Suppressor macrophage (primary cell): Measurements from ENCODE around the gene KLHL12.
A peak's percentile ranks its signal among the peaks of the same experiment; 100 is the strongest.

Source experiments
- DNase-seq, 4 experiments: peaks; one replicate each; pipeline ENCODE4 v3.0.0-alpha.2; 2020 to 2022

The KLHL12 gene

DNA sequence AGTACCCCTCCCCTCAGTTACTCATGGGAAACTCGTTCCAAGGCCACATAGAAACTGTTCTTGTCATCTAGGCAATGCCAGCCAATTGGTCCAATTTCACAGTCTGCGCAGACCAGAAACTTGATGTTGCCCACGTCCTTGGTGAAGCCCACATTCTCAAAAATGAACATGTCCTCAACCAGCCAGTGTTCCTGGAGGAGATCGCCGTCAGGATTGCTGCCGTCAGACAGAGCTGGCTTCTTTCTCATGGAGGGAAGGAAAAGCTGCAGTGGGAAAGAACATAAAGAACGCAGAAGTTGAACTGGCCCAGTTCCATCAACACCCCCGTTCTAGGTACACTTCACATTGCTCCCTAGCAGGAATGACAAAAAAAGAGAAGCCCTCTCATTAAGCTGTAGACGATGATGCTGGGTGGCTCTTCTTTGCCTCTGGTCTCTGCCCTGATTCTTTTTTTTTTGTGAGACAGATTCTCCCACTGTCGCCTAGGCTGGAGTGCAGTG lies 46.0 kb downstream of the KLHL12 start:
- DNase-seq: no peak

DNA sequence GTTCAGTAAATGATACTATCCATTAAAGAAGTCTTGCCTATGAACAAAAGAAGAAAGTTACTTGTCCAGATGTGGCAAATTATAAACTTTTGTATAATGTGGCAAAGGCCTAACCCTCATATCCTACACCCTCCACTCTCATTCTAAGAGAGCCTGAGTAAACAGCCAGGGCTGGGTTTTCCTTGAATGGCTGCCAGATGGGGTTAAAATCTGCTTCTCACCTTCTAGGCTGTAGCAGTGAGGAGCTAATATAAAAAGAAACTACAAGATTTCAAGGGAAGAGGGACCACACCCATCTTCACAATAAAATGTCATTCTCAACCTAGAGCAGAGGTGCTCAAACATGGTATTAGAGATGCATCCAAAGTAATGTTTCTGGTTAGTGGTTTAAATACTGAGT lies 47.0 kb downstream of the KLHL12 start:
- no peak for DNase-seq

DNA sequence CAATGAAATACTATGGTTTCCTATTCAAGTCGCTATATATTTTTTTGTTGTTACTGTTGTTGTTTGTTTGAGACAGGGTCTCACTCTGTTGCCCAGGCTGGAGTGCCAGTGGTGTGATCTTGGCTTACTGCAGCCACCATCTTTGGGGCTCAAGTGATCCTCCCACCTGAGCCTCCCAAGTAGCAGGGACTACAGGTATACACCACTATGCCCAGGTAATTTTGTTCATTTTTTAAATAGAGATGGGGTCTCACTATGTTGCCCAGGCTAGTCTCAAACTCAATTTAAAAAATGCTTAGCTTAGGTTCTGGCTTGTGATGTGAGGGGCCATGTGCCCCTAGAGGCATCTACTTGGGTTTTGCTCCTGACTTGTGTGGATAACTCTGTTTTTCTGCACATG lies 47.9 kb downstream of the KLHL12 start:
- DNase-seq: no peak

DNA sequence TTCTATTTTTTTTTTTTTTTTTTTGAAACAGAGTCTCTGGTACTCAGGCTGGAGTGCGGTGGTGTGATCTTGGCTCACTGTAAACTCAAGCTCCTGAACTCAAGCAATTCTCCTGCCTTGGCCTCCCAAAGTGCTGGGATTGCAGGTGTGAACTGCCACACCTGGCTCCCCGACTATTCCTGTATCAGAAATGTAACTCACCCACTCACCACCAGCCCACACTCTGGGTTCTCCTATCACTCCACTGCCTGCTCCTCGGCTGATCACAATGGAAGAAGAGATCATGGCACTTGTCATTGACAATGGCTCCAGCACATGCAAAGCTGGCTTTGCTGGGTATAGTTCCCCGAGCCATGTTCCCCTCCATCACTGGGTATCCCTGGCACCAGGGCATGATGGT lies 54.0 kb downstream of the KLHL12 start:
- no peak for DNase-seq

DNA sequence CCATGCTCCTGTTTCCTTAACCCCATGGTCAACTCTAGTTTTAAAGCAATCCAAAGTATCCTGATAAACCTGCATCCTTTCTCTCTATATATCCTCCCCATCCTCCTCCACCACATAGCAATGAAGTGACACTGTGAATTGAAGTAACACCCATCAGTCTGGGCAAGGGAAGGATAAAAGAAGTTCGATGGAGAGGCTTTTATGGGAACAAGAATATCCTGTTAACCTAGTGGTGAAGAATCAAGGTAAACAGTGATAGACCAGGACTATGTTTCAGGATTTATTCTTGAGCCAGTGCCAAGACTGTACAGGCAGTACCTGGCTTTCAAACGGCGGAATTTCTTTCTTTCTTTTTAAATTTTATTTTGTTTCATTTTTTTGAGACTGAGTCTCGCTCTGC lies 55.7 kb downstream of the KLHL12 start:
- no peak for DNase-seq

DNA sequence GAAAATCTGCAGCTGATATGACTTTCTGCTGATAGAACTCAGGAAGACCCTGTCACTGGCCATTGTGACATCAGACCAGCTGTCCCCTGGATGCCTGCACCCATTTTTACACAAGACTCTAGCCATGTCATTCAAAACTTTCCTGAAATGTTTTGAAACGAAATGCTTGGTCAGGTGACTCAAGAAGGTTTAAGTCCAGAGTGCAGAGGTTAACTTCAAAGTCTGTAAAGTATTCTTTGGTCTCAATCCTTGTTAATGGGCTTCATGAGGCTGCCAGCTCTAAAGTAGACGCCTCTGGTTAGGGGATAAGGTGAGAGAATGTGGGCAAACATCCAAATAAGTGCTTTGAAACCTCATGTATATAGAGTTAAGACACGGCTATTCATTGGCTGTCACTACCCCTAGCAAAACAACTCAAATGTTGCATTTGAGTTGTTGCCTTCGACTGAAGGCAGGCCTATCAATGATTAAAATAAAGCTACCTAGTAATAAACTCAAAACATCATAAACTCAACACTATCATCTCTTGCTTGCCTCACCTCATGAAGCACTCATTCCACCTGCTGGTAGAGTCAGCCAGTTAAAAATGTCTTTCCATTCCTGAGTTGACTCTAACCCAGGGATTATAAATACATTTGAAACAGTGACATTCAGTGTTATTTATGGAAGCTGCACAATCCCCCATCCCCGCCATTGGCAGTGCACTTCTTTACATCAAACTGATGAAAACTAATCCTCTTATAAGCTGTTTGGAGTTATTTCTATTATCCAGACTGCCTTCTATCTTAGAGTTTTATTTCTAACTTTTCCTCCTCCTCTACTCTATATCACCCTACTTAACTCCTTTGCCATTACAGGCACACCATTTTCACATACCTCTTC lies 64.1 kb downstream of the KLHL12 start:
- DNase-seq: no peak

DNA sequence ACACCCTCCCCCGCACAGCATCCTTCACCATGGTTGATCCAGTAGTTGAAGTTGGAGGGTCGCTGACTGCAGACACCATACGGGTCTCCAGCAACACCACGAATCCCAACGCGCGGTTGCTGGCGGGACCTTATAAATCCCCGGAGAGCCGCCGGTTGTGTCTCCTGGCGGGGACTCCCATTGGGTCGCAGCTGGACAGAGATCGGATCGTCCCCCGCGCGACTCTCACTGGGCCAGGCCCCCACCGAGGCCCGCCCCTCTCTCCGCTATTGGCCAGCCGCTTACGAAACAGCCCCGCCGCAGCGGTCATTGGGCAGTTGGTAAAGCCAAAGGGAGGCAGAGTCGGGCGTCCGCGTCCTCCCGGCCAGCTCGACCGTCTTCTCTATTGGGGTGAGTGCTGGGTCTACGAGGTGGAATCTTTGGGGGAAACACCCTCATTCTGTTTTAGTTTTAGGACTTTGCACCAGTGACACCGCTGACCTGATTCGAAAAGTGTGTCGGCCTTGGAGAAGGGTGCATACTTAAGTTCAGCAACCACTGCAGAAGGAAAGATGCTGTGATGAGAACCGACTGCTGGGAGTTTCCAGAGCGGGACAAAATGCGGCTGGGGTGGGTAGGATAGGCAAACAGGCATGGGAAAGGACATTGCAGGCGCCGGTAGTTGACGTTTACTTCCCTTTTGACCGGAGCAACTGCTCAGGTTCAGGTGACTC lies 65.5 kb downstream of the KLHL12 start:
- DNase-seq: peak; percentile 92 to 95 (median 92)

DNA sequence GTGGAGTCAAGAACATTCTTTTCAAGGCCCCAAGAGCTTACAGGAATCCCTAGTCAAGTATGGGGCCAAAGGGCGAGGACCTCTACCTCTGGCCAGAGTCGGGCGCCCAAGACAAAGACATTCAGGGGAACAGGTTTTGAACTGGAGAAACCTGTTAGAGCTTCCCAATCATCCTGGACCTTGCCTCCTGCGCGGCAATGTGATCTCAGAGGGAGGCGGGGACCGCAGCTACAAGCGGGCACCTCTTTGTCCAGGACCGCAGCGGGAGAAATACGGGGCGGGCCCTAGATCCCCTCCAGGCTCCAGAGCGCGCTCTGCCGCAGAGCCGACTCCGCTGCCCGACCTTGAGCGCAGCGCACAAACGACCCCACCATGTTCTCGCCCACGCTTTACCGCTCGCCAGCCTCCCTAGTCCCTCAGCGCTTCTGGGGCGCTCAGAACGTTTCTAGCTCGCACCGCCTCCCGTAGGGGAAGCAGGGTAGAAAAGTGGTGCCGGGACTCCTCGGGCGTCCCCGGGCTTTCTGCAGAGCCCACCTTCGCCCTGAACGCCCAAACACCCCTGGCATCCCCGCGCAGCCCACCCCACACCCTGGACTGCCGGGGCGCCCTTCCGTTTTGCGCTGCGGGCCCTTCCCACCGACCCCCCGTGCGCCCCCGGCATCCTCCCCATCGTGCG lies 66.2 kb downstream of the KLHL12 start:
- peak in 3 of 4 experiments; percentile 39 to 46 (median 41) for DNase-seq

DNA sequence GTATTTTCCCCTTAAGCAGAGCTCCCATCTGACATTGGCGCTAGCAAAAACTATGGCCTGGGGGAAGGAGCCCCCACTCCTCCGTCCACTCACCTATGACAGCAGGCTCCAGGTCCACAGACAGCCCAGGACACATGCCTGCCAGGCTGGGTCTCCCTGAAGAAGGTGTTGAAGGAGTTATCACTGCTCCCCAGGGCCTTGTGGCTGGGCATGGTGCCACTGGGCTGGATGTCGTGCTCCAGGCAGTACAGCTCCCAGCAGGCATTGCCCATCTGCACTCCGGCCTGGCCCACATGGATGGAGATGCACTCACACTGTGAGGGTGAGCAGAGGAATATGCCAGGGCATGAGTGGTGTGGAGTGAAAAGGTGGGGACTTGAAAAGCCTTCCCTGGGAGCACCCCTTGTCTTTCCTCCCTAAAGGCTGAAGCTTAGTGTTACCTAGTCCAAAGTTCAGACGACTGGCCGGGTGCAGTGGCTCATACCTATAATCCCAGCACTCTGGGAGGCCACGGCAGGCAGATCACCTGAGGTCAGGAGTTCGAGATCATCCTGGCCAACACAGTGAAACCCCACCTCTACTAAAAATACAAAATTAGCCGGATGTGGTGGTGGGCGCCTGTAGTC lies 68.1 kb downstream of the KLHL12 start:
- DNase-seq: no peak

DNA sequence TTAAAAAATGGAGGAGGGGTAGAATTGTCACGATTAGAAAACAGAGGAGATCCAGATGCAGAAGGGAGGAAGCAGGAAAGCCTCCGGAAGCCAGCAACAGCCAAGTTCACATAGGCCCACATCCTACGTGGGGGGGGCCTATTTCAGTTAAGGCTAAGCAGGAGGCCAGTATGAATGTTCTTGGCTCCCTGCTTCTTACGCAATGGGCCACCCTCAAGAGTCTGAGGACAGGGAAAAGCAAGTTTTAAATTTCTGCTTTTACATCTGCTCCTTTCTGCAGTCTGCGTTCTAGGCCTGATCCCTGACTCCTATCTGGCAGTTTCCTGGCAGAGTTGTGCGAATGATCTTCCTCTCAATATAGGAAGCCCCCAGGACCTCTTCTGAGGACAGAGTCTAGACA lies 68.7 kb downstream of the KLHL12 start:
- DNase-seq: peak; percentile 50 to 82 (median 72)

DNA sequence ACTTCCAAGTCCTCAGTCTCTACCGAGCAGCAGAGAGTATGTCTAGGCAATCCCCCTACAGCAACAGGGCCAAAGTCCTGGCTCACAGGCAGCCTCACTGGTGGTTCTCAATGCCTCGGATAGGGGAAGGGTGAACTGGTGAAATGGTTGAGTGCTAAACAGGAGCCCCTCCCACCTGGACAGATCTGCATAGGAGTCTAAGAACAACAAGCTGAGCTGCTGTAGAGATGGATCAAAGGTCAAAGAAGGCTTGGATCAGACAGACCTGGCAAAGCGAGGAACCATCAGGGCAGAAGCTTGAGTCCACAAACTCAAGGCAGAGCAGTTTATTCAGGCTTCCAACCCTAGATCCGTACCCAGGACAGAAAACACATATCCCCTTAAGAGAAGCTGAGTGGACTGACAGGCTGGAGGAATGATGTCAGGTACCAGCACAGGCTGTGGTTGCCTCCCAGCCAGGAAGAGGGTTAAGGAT lies 69.9 kb downstream of the KLHL12 start:
- no peak for DNase-seq

DNA sequence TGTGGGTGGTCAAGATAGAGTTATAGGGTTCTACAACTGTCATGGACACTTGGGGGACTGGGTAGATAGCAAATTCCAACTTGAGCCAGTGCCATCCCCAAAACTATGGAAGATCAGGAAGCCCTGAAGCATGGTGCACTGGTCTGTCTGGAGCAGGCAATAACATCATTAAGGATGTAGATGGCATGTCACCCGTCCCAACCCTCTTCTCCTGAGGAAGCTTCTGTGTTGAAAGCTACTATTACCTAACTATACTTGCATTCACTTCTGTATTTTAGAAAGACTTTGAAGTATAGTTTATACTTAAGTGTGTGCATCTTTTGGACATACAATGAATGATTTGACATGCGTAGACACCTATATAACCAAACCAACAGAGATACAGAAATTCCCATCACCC lies 71.0 kb downstream of the KLHL12 start:
- peak in 3 of 4 experiments; percentile 56 to 63 (median 58) for DNase-seq

DNA sequence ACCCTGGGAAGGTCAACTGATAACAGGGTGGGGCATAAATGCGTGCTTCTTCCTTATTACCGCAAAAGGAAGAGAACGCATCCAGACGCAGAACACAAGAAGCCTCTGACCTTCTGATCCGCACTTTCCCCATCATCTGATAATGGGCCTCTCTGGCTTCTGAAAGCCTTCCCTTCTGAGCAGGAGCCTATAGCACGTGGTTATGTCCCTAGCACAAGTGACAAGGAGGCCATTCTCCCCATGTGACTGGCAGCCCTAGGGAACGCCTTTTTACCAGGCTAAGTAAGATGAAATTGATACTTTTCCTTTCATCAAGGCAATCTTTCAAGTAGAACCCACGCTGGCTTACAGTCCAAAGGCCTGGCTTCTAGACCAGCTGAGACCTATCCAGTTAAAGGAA lies 72.2 kb downstream of the KLHL12 start:
- DNase-seq: no peak

DNA sequence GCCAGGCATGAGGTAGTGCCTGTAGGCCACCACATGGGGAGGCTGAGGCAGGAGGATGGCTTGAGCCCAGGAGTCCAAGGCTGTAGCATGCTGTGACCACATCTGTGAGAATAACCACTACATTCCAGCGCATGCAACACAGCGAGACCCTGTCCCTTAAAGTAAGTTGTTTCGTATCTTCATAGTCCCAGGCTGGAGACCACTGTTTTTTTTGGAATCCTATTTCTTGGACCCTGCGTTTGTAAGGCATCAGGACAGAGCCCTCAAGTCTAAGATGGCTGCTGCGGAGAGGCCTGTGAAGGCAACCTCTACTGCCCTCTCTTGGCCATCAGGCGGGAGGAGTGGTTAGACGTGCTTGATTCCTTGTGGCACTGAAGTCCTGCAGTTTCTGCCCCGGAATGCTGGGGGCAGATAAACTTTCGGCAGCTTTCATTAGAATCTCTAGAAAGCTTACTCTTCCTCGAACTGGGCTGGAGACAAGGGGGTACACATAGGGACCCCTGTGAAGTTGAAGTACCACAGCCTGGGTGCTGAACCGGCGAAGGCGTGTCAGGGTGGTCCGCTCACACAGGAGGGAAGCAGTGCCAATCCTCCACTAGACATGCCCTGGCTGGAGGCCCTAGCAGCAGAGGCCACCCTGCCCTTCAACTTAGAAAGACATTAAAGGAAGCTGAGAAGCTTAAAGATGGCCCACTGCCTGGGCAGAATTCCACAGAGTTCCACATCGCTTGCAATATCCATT lies 74.7 kb downstream of the KLHL12 start:
- peak; percentile 67 to 82 (median 81) for DNase-seq

DNA sequence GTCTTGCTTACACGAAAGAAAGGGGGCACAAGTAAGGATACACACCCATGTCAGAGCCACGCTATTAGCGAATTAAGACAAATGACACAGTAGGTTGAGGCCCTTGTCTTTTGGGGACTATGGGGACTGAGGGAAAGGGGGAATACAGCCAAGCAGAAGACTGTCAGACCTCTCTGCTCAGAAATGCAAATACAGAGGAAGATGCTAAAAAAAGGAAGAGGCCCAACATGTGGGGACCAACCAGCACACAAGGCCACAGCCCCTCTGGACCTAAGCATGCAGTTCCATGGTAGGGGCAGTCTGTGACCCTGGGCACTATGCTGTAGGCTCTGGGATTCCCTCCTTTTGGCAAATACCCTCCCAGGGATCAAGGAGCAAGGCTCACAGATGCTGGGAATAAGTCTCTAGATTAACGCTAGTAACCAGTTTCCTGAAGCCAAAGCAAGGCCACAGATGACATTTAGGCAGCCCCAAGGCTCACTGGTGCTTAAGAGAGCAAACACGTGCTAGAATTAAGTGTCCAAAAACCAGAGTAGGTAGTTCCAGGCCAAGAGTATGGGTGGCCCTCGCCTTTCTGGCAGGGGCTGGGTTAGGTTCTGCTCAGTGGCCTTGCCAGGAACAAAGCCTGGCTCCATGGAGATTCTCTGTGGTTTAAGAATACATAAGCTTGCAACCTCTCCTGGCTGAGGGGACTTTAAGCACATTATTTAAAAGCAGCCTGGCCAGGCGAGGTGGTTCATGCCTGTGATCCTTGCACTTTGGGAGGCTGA lies 76.3 kb downstream of the KLHL12 start:
- DNase-seq: no peak

DNA sequence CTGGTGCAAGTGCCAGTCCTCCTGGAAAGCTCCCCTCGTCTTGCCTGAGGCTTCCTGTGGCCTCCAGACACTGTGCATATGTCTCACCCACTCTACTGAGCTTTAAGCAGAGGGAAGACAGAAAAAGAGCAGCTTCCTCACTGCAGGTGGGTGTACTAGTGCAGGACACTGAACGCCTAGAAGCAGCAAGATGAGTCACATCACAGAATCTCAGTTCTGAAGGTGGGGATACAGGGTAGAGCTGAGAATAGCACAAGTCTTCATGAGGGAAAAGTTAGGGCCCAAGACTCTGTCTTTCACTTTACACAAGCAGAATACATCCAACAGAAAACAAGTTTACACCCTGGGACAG lies 78.9 kb downstream of the KLHL12 start:
- DNase-seq: peak in 1 of 4 experiments; percentile 32

DNA sequence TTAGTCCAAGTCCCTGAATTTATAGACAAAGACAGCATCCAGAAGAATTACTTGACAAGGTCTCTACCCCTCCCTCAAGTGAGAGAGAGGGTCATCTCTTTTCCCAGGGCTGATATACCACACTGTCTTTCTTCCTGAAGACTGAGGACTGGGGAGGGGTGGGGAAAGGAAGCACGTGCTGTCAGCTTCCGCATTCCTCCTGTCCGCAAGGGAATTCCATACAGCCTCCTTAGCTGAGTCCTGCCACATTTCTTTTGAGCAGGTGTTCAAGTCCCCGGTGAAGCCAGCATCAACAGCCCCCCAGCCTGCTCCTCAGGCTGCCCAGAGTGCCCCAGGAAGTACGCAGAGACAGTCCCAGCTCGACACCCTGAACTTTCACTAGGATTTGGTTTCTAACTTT lies 82.1 kb downstream of the KLHL12 start:
- DNase-seq: no peak

DNA sequence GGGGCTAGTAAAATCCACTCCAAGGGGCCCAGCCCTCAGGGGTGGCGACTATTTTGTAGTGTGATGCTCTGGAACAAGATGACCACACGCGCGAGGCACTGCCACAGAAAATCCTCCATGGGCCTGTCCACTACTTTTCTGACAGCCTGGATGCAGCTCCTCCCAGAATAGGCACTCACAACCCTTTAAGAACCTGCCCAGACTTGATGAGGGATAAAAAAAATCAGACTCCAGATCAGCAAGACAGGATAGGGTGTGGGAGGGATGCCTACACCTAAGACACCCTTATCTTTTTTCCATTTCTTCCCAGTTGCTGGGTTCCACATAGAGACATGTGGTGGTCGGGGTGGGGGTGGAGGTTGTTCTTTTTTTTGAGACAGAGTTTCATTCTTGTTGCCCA lies 82.8 kb downstream of the KLHL12 start:
- DNase-seq: no peak

DNA sequence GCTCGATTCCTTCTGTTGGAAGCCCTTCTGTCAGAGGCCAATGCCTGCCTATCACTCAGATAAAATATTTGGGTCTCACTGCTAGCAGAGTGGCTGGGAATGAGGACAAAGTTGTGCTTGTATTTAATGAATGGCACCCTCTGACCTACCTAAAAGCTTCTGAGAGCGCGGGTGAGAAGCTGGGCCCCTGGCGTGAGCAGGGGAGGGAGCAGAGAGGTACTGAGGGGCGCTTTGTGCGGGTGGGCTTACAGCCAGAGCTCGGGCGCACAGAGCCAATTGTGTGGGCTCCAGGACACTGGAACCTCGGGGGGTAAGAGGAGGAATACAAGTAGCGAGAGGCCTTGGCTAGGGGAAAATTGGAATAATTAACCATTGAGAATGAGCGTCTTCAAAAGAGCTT lies 84.0 kb downstream of the KLHL12 start:
- no peak for DNase-seq
